GM21390 (cell line): ENCODE measurements around the gene SLCO4A1.

Source experiments
- ATAC-seq: cut with Tn5 transposase; IDR thresholded peaks from one replicate; pipeline ENCODE4 v1.9.1; 2021; ENCODE audit not compliant: unreplicated experiment

The SLCO4A1 gene

DNA sequence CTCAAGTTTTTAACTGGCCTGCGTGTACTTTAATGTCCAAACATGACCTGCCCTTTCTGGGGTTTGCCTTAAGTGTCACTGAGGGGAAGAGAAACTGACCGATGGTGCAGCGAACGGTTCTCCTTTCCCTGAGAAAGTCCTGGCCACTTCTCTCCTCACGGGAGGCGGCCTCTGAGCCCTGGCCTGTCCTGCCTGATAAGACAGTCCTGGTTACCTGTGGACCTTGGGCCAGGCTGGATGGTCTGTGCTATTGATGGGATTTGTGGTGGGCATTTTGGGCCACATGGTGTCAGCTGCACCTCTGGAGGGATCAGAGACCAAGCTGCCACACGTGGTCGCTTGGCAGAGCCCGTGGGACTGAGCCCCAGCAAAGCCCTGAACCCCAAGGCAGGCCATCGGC lies 54.7 kb downstream of the SLCO4A1 start:
- ATAC-seq = no peak

DNA sequence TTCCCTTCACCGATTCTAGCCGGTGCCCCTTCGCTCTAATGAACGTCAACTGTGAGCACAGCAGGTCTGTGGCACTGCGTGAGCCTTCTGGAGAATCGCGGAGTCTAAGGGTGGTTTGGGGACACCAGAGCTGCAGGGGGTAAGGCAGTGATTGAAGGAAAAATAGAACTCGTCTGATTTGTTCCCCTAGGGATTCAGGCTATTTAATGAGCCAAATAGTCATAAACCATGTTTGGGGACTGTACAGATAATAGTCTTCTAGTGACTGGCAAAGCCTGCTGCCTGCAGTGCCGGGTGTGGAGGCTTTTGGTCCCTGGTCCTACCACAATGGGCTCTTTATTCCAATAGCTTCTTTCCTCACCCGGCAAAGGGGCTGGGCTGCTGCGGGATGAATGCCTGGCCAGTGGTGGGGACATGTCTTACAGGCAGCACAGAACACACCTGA lies 55.2 kb downstream of the SLCO4A1 start:
- no peak for ATAC-seq

DNA sequence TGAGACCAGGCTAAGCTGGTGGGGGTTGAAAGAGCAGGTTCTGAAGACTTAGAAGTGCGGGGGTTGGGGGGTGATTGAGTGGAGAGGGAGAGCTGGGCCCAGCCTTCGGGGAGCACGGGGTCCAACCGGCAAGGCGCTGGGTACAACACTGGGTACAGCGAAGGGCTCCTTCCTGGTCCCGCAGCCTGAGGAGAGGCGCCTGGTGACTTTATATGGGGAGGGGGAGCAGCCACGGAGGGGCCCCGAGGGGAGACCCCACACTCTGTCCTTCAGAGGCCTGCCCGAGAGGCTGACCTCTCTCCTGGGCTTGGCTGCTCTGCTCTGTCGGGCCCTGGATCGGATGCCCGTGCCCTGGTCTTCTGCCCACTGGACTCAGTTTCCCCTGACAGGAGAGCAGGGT lies 55.9 kb downstream of the SLCO4A1 start:
- ATAC-seq = no peak

DNA sequence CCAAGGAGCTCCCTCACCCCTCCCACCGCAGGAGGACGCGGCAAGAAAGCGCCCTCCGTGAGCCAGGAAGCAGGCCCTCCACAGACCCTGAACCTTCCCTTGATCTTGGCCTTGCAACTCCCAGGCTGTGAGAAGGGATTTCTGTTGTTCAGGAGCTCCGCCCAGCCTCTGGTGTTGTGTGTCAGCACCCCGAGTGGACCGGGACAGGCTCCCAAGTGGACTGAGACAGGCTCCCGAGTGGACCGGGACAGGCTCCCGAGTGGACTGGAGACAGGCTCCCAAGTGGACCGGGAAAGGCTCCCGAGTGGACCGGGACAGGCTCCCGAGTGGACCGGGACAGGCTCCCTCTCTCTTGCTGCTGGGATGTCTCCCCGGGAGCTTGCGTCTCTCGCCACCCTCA lies 57.0 kb downstream of the SLCO4A1 start:
- no peak for ATAC-seq

DNA sequence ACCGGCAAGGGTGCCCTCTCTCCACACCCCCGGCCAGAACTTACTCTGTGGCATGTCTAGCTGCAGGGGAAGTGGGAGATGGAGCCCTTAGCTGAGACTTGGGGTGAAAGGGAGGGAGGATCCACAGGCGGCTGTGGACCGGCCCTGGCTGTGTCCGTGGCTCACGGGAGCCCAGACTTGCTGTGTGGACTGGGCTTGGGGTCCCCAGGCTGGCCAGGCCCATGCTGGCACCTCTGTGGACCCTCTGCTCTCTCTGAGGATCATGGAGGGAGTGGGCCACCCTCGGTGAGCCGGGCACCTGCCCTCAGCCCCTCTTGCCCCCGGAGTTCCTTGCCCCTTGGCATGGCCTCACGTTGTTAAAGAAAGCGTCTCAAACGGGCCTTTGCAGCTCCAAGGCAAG lies 57.4 kb downstream of the SLCO4A1 start:
- ATAC-seq = no peak

DNA sequence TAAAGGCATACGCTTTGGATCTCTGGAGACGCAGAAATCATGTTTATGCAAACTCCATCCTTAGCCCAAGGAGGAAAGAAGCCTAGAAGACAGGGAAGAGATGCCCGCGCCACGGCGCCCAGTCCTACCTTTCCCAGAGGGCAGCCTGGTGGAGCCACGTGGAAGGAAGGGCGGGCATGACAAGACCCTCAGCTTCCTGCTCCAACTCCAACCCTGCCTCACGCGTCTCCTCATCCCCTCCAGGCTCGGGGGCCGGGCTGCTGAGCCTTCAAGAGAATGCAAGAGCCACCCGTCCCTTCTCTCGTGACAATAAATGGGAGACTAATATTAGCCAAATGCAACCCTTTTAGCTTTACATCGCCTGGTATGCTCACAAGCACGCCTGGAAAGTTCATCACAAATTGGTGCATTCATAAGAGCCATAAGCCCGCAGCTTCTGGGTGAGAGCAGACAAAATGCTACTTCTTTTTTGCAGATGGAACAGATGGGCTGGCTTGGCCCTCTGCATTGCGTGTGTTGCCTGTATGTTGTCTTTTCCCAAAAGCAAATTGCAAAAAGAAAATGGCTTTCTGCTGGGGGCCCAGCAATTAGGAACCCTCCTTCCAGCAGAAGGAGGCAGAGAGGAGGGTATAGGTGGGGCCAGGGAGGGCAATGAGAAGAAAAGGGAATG lies 58.1 kb downstream of the SLCO4A1 start:
- ATAC-seq = no peak

DNA sequence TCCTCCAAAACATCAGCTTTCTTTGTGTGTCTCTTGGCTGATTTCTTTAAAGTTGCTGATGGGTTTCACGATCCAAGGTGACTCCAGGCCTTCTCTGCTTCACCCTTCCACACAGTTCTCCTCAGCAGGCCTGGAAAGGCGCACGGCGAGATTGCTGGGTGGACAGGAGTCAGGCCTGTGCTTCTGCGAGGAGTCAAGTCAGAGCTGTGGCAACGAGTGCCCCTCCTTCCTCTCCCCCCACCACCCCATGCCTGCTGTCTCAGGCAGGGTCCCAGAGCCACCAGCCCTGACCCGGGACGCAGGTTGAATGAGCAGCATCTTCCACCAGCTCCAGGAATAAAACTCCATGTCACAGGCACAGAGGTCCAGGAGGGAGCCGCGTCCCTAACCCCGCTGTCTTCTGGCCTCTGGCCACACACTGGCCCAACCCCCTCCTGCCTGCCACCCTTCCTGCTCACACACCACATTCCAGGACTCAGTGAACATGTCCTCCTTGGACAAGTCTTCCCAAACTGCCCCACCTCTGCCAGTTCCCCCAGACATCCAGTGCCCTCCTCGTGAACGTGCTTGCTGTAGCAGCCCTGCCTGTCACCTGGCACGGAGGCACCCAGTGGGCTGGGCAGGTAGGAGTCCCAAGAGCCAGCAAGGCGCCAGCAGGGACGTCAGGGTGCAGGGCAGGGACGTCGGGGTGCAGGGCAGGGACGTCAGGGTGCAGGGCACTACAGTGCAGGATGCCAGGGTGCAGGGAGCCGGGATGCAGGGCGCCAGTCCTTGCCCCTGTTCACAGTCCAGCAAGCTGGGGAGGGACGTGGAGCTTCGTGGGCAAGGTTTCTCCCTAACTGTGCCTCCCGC lies 59.1 kb downstream of the SLCO4A1 start:
- no peak for ATAC-seq

DNA sequence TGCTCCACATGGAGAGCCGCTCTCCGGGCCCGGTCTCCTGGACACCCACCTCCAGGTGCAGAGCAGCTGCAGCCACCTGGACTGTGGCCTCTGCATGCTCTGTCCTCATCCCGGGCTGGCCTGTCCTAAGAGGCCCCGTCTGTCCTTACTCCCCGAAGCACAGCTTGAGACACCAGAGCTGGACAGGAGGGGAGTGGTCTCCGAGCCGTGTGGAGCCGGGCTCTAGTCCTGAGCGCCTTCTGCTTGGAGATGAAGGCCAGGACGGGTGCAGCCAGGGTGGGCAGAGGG lies 59.7 kb downstream of the SLCO4A1 start:
- no peak for ATAC-seq

DNA sequence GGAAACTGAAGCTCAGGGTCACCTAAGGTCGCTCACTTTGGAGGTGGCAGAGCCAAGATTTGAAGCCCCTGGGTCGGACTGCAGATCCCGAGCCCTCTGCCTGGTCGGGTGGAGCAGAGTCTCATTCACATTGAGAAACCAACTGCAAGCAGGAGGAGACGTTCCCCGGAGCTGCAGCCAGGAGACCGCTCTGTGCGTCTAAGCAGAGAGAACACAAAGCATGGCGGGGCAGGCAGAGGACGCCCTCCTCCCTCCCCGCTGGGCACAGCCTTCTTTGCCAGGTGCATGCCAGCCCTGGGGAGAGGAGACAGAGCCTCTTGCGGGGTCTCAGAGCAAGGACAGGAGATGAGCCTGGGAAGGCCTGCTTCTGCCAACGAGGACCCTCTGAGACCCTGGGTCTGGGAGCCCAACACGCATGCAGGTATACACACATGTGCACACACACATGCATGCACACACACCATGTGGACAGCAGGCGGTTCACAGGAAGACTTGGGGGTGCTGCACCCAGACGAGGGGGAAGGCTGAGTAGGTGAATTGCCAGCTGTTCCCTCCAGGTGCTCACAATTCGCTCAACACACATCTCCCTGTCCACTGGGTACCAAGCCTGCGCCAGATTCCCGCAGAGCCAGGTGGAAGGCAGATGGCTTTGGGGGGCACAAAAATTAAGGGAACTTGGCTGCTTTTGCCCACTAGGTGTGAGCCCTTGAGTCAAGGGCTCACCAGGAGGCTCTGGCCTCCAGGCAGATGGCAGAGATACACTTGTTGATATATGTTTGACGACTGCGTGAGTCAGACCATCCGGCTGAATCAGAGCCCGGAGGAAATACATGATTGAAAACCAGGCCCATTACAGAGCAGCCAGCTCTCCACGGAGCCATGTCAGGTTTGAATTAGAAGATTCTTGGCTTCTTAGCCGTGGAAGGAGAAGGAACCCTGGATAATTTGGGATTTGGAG lies 60.9 kb downstream of the SLCO4A1 start:
- no peak for ATAC-seq

DNA sequence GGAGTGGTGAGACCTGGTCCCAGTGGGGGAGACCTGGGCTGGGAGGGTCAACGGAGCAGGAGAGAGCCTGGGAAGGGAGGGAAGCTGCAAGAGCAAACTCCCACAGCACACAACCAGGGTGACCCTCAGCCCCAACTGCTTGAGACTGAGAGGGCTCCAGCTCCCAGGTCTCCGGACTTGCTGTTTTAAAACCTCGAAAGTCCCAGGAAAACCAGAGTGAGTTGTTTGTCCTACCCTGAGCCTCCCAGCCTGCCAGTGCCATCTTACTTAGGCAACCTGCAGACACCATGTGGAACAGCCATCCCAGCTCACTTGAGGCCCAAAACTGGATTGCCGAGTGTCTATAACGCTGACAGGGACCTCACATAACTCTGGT lies 61.5 kb downstream of the SLCO4A1 start:
- ATAC-seq = no peak

DNA sequence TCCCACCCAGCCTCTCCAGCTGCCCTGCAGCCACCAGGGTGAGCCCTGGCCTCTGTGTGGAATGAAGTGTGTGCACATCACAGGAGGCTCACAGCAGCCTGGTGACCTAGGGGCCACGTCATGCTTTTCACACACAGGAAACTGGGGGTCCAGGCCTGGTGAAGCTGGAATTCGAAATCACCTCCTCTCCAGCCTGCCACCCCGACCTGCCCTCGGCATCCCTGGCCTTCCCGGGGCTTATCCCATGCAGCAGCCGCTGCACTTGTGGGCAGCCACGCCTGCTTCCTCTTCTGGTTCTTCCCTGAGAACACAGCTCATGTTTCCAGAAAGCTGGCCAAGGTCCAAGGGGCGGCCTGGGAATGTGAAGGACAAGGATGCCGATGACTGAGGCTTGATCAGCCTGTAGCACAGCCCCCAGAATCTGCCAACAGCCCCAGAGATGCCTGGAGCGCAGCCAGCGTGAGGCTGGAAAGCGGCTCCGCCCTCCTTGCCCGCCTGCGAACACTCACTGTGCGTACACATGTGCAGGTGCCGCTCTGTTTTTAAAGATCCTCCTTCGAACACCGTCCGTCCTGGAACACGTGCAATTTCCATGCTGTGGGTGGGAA lies 62.1 kb downstream of the SLCO4A1 start:
- no peak for ATAC-seq

DNA sequence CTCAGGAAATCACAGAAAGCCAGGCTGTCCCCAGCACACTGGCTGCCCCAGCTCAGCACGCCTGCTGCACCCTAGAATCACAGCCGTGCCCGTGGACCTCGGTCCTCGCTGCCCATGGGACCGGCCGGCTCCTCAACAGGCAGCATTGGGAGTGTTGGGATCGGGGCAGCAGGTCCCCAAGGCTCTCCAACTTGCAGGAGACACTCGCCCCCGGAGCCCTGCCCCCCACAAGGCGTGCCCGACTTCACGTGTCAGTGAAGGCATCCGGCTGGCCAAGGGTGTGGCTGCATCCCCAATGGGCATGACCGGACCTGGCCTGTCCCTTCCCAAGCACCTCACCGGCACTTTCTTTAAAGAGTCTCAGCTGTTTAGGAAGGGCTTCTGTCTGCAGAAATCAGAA lies 63.3 kb downstream of the SLCO4A1 start:
- no peak for ATAC-seq

DNA sequence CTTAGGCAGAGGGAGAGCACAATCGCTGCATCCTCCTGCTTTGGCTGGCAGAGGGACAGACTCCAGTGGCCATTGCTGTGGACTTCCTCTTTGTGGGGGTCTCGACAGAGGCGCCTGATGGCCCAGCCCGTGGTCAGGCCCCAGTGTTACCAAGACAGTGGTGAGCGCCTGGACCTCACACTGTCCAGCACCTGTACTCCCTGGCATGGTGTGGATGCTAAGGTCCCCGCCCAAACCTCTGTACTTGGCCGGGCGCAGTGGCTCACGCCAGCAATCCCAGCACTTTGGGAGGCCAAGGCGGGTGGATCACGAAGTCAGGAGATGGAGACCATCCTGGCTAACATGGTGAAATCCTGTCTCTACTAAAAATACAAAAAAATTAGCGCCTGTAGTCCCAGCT lies 64.0 kb downstream of the SLCO4A1 start:
- no peak for ATAC-seq

DNA sequence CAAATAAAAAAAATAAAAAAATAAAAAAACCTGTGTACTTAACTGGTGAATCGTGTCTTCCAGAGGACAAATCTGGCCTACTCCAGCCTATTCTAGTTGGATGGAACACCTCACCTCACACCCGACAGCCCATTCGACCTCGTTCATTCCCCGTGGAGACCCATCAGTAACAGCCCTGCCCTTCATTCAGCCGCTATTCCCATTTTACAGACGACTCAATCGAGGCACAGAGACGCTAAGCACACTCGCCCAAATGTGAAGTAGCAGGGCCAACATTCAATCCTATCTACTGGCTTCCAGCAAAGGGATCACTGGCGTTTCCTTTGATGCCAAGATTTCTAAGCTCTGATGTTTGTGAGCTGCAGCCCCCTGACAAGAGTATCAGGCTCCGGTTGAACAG lies 64.6 kb downstream of the SLCO4A1 start:
- ATAC-seq = no peak

DNA sequence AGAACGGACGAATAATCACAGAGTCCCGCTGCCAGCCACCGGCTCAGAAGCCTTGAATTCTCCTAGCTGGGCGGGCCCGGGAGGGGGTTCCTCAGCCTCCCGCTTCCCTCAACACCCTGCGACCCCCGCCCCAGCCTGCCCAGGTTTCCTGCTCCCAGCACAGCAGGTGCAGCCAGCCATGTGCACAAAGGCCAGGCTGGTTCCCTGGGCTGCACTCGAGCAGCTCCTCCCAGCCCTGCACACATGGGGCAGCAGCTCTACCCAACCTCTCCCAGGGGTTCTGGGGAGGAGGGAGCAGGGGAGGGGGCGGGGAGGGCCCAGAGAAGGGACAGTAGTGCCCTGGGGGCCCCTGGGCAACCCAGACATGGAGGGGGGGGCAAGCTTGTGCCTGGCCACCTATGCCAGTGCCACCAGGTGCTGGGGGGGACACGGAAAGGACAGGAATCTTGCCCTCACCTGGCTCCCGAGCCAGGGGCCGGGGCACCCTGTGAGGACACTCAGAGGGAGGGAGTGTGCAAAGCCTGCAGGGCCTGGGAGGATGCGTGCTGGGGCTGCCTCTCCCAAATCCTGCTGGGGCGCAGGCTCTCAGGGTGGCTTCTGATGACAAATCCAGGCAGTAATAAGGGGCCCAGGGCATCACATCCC lies 65.1 kb downstream of the SLCO4A1 start:
- ATAC-seq = no peak

DNA sequence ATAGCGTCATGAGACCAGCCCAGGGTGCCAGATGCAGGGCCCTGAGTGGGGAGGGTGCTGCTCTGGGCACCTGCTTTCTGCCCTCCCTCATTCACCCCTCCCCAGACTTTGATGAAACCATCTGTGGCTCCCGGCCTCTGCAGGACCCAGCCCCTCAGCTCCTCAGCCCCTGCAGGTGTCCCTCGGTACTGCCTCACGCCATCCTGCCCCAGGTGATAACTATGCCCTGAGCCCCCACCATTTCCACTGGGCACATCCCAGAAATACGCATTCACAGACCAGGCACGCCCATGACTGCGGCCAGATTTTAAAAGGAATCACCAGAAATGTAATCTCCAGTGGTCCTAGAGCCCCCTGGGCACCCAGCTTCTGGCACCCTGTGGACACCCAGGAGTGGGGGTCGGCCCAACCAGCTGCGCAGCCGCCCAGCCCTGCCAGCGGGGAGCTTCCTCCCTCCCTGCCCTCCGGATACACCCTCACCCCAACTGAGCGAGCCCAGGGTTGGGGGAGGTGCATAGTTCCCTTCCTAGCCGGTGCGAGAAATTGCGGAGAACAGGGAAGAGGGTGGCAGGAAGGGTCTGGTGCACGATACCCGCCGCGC lies 65.7 kb downstream of the SLCO4A1 start:
- no peak for ATAC-seq

DNA sequence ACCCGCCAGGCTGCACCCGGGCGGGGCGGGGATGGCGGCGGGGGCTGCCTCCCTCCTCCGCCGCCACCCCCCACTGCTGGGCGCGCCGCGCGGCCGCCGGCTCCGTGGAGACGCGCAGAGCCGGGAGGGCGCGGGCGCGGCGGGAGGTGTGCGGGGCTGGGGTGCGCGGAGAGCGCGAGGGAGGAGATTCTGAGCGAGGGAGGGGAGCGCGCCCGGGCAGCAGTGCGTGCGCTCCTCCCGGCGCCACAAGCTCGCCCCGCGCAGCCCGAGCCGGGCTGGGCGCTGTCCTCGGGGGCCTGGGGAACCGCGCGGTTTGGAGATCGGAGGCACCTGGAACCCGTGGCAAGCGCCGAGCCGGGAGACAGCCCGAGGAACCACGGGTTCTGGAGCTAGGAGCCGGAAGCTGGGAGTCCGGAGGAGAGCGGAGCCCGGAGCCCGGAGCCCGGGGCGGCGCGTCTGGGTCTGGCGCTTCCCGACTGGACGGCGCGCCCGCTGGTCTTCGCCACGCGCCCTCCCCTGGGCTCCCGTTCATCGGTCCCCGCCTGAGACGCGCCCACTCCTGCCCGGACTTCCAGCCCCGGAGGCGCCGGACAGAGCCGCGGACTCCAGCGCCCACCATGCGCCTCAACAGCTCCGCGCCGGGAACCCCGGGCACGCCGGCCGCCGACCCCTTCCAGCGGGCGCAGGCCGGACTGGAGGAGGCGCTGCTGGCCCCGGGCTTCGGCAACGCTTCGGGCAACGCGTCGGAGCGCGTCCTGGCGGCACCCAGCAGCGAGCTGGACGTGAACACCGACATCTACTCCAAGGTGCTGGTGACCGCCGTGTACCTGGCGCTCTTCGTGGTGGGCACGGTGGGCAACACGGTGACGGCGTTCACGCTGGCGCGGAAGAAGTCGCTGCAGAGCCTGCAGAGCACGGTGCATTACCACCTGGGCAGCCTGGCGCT lies 66.6 kb downstream of the SLCO4A1 start, which contains the start of gene NTSR1:
TSS of gene NTSR1 (plus strand) at position 246 of the 946 bp plus-strand sequence. CDS start at position 618, 372 bp downstream.
- no peak for ATAC-seq

DNA sequence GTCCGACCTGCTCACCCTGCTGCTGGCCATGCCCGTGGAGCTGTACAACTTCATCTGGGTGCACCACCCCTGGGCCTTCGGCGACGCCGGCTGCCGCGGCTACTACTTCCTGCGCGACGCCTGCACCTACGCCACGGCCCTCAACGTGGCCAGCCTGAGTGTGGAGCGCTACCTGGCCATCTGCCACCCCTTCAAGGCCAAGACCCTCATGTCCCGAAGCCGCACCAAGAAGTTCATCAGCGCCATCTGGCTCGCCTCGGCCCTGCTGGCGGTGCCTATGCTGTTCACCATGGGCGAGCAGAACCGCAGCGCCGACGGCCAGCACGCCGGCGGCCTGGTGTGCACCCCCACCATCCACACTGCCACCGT lies 67.2 kb downstream of the SLCO4A1 start:
- ATAC-seq = no peak

DNA sequence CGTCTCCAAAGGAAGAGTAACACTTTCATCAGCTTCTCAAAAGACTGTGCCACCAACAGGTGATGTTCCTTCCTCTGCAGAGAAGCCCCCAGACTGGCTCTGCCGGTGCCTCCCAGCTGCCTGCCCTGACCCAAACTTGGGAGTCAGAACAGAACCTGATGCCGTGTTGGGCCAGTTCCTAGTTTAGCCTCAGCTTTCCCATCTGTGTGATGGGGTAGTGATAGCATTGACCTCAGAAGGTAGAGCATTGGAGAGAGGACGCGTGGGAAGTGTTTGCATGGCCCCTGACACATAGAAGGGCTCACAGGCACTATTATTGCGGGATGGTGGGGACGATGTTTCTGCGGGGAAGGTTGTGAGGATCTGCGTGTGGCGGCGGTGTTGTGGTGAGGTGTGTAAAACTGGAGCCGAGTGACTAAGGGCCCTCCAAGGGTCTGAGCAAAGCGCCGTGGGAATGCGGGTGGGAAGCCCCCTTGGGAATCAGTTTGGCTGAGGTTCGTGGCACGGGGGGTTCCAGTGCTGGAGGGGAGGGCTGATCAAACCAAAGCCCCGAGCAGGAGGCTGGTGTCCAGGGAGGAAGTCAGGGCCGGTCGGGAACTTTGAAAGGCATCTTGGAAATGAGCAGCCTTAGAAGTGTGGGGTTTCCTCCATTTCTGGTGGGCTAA lies 68.0 kb downstream of the SLCO4A1 start:
- no peak for ATAC-seq
